Erythroblast (primary cell): Measurements from ENCODE around the gene ALDH16A1.

Experiments used
- GATA1 ChIP-seq: IDR thresholded peaks from 2 replicates; pipeline ENCODE4 v1.6.1; 2011; ENCODE audit warnings: low read depth, mild to moderate bottlenecking, control low read depth, low read length, moderate library complexity
- POLR2A ChIP-seq: IDR thresholded peaks from 2 replicates; pipeline ENCODE4 v1.6.1; 2011; ENCODE audit warnings: mild to moderate bottlenecking, low read length

GRCh38 chr19:49469828-49470614 lies 17.0 kb downstream of the ALDH16A1 start:
- TF ChIP-seq POLR2A = no peak
- no peak for TF ChIP-seq GATA1
